ENCODE results near the gene LGALS8. TPM values are rescaled to one million over a fixed set of nuclear protein-coding genes. Genes with fewer than 3 reads are reported as not detected.
"Not testable (repeated sequence)": the region's sequence is repeated elsewhere in the genome, so short reads cannot be mapped to it uniquely, and the experiment has no call there.

The LGALS8 gene
- total RNA-seq, 1 experiment from 2014 or later: 47.9 TPM

DNA sequence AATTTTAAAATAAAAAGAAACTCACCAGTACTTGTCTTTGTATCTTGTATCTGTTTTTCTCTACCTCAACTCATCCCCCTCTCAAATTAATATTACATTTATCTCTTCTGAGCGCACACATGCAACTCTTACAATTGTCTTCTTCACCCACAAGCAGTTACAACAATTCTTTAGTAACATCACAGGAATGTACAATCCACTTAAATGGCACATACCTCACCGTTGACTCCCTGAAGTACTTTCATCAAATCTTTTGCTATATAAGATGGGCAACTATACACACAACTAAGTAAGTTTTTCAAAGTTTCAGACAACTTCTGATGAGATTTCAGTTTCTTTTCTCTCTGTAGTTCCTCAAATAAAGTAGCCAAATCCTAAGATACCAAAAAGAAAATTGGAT is 52.2 kb downstream of the LGALS8 start:
- DNase-seq (no peak), ATAC-seq (no peak)
- no TSS peak for BruUV-seq (replicated peaks)
- no peak overlapping the region for H3K4me2 ChIP-seq (ENCODE audit: low read length)
- H3K4me1 ChIP-seq (ENCODE audit: insufficient read depth, low read length): no peaks in the 10 kb centered on the region
- H3K9me3 ChIP-seq (ENCODE audit: low read length): no peaks in the 10 kb centered on the region
- TF ChIP-seq EZH2phosphoT487 (IDR thresholded peaks at IDR 0.05; ENCODE audit: borderline replicate concordance, low read length): no peak
- TF ChIP-seq EZH2 (IDR thresholded peaks at IDR 0.05; ENCODE audit: low read length, unreplicated experiment): no peak
- TF ChIP-seq, protein P1, sequence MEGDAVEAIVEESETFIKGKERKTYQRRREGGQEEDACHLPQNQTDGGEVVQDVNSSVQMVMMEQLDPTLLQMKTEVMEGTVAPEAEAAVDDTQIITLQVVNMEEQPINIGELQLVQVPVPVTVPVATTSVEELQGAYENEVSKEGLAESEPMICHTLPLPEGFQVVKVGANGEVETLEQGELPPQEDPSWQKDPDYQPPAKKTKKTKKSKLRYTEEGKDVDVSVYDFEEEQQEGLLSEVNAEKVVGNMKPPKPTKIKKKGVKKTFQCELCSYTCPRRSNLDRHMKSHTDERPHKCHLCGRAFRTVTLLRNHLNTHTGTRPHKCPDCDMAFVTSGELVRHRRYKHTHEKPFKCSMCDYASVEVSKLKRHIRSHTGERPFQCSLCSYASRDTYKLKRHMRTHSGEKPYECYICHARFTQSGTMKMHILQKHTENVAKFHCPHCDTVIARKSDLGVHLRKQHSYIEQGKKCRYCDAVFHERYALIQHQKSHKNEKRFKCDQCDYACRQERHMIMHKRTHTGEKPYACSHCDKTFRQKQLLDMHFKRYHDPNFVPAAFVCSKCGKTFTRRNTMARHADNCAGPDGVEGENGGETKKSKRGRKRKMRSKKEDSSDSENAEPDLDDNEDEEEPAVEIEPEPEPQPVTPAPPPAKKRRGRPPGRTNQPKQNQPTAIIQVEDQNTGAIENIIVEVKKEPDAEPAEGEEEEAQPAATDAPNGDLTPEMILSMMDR (conservative IDR thresholded peaks at IDR 0.05; ENCODE audit: low read depth, low read length): no peak
- H3F3A ChIP-seq (ENCODE audit: low read length, unreplicated experiment): no peaks in the 10 kb centered on the region
- no peaks in the 10 kb centered on the region for H3K79me2 ChIP-seq (ENCODE audit: low read length)
- CTCF ChIA-PET: no interaction called here
- H3K9me2 ChIP-seq (replicated peaks; ENCODE audit: low read length): no peaks in the 10 kb centered on the region
- no peak overlapping the region for H3K9ac ChIP-seq (ENCODE audit: low read length)
- no peaks in the 10 kb centered on the region for H3K27me3 ChIP-seq (ENCODE audit: low read length)
- no peaks in the 10 kb centered on the region for H4K20me1 ChIP-seq (ENCODE audit: low read length)
- no peak overlapping the region for H3K4me3 ChIP-seq (ENCODE audit: low read length)
- peaks cover 50% of the 10 kb centered on the region; the same call in 1 of the 2 replicates for H3K36me3 ChIP-seq (ENCODE audit: low read depth, low read length)
- no peak overlapping the region for H3K27ac ChIP-seq (ENCODE audit: low read length)
- POLR2A ChIA-PET (ENCODE audit: unreplicated experiment): no interaction called here
- no peak overlapping the region for H2AFZ ChIP-seq (ENCODE audit: low read length)
- intact Hi-C loops (cut with micrococcal nuclease): no loop called here

DNA sequence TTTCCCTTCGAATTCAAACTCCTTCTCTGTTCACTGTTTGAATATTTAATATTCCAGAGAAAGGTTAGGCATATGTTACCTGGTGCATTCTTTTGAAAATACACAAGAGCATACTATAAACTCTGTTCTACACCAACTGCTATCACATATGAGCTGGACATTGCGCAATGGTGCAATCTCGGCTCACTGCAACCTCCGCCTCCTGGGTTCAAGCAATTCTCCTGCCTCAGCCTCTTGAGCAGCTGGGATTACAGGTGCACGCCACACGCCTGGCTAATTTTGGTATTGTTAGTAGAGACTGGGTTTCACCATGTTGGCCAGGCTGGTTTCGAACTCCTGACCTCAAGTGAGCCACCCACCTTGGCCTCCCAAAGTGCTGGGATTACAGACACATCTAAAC is 53.3 kb downstream of the LGALS8 start:
- H3K9me2 ChIP-seq (replicated peaks; ENCODE audit: low read length); H4K20me1 ChIP-seq (ENCODE audit: low read length); H3K27ac ChIP-seq (ENCODE audit: low read length); H3K79me2 ChIP-seq (ENCODE audit: low read length); CTCF ChIA-PET; ATAC-seq; H3K4me2 ChIP-seq (ENCODE audit: low read length); H3K9ac ChIP-seq (ENCODE audit: low read length); H3K27me3 ChIP-seq (ENCODE audit: low read length); intact Hi-C loops (cut with micrococcal nuclease); H3F3A ChIP-seq (ENCODE audit: low read length, unreplicated experiment); POLR2A ChIA-PET (ENCODE audit: unreplicated experiment); H3K9me3 ChIP-seq (ENCODE audit: low read length); H2AFZ ChIP-seq (ENCODE audit: low read length); H3K4me1 ChIP-seq (ENCODE audit: insufficient read depth, low read length); DNase-seq; H3K4me3 ChIP-seq (ENCODE audit: low read length); BruUV-seq (replicated peaks): not testable (repeated sequence)
- peaks cover 47% of the 10 kb centered on the region; the same call in 1 of the 2 replicates for H3K36me3 ChIP-seq (ENCODE audit: low read depth, low read length)

DNA sequence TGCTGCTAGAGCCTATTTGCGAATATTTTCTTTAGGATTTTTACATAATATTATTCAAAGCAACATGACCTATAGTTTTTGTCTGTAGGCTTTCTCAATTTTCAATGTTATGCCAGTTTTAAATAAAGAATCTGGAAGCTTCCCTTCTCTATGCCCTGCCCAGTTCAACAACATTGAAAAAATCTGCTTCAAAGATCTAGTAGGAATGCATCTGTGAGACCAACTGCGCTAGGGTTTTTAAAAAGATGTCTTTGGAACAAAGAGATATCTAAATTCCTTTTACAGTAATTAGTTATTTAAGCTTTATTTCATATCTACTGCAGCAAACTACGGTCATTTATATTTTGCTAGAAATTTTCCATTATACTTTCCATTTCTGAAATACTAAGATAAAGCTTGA is 54.9 kb downstream of the LGALS8 start:
- BruUV-seq (replicated peaks): no TSS peak

DNA sequence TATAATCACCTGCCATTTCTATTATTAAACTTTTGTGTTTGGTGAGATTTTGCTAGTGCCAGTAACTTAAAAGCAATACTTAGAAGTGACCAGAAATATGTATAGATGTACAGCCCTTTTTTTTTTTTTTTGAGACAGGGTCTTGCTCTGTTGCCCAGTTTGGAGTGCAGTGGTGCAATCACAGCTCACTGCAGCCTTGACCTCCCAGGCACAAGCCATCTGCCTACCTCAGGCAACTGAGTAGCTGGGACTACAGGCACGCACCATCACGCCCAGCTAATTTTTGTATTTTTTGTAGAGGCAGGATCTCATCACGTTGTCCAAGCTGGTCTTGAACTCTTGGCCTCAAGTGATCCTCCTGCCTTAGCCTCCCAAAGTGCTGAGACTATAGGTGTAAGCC is 56.6 kb downstream of the LGALS8 start:
- H3K27ac ChIP-seq (ENCODE audit: low read length); H3K27me3 ChIP-seq (ENCODE audit: low read length); H3K9me2 ChIP-seq (replicated peaks; ENCODE audit: low read length); POLR2A ChIA-PET (ENCODE audit: unreplicated experiment); H3K4me3 ChIP-seq (ENCODE audit: low read length); H3K9me3 ChIP-seq (ENCODE audit: low read length); BruUV-seq (replicated peaks); ATAC-seq; H3K4me2 ChIP-seq (ENCODE audit: low read length); H2AFZ ChIP-seq (ENCODE audit: low read length); H3K79me2 ChIP-seq (ENCODE audit: low read length); CTCF ChIA-PET; H4K20me1 ChIP-seq (ENCODE audit: low read length); H3K4me1 ChIP-seq (ENCODE audit: insufficient read depth, low read length); DNase-seq; H3K9ac ChIP-seq (ENCODE audit: low read length); H3F3A ChIP-seq (ENCODE audit: low read length, unreplicated experiment): not testable (repeated sequence)
- peaks cover 50% of the 10 kb centered on the region for H3K36me3 ChIP-seq (ENCODE audit: low read depth, low read length)
- intact Hi-C loops (cut with micrococcal nuclease): loop anchor here (5.0 kb wide), 1 partner anchor 33 kb away; no protein-coding TSS in a partner anchor

More for the DNA sequence above, 54.9 kb downstream of the LGALS8 start:
- Histone ChIP-seq H3K79me2 (ENCODE audit: low read length) (no peaks in the 10 kb centered on the region), H3K27ac (ENCODE audit: low read length) (no peak overlapping the region), H3K27me3 (ENCODE audit: low read length) (no peaks in the 10 kb centered on the region), H3K36me3 (ENCODE audit: low read depth, low read length) (peaks cover 44% of the 10 kb centered on the region; the same call in 1 of the 2 replicates), H4K20me1 (ENCODE audit: low read length) (no peaks in the 10 kb centered on the region), H3K9me2 (replicated peaks; ENCODE audit: low read length) (no peaks in the 10 kb centered on the region), H3K4me2 (ENCODE audit: low read length) (no peak overlapping the region), H3K4me1 (ENCODE audit: insufficient read depth, low read length) (no peaks in the 10 kb centered on the region), H3K4me3 (ENCODE audit: low read length) (no peak overlapping the region), H3K9ac (ENCODE audit: low read length) (no peak overlapping the region), H3K9me3 (ENCODE audit: low read length) (no peaks in the 10 kb centered on the region), H2AFZ (ENCODE audit: low read length) (no peak overlapping the region), H3F3A (ENCODE audit: low read length, unreplicated experiment) (no peaks in the 10 kb centered on the region)
- ChIA-PET CTCF (no interaction called here), POLR2A (ENCODE audit: unreplicated experiment) (no interaction called here)
- ATAC-seq (no peak), DNase-seq (no peak)
- intact Hi-C loops (cut with micrococcal nuclease): no loop called here
- TF ChIP-seq EZH2 (IDR thresholded peaks at IDR 0.05; ENCODE audit: low read length, unreplicated experiment) (no peak), EZH2phosphoT487 (IDR thresholded peaks at IDR 0.05; ENCODE audit: borderline replicate concordance, low read length) (no peak)
- TF ChIP-seq, protein P1 (conservative IDR thresholded peaks at IDR 0.05; ENCODE audit: low read depth, low read length): no peak
